HL-60 (cell line): Measurements from ENCODE around the gene CCDC142.

Experiments used
- POLR2AphosphoS5 ChIP-seq: IDR thresholded peaks from 2 replicates; pipeline ENCODE4 v1.6.1; 2012; ENCODE audit warnings: low read depth
- SPI1 ChIP-seq: IDR thresholded peaks from 2 replicates; pipeline ENCODE4 v1.6.1; 2012; ENCODE audit warnings: low read depth, mild to moderate bottlenecking, borderline replicate concordance
- TF ChIP-seq, protein P1 (sequence below): IDR thresholded peaks from one replicate; pipeline ENCODE4 v1.5.1; 2011; ENCODE audit warnings: low read length, control low read depth, inconsistent platforms; ENCODE audit not compliant: insufficient read depth
- TF ChIP-seq, protein P2 (sequence below): IDR thresholded peaks from 2 replicates; pipeline ENCODE4 v1.6.1; 2012; ENCODE audit warnings: low read depth; ENCODE audit not compliant: insufficient replicate concordance

DNA sequence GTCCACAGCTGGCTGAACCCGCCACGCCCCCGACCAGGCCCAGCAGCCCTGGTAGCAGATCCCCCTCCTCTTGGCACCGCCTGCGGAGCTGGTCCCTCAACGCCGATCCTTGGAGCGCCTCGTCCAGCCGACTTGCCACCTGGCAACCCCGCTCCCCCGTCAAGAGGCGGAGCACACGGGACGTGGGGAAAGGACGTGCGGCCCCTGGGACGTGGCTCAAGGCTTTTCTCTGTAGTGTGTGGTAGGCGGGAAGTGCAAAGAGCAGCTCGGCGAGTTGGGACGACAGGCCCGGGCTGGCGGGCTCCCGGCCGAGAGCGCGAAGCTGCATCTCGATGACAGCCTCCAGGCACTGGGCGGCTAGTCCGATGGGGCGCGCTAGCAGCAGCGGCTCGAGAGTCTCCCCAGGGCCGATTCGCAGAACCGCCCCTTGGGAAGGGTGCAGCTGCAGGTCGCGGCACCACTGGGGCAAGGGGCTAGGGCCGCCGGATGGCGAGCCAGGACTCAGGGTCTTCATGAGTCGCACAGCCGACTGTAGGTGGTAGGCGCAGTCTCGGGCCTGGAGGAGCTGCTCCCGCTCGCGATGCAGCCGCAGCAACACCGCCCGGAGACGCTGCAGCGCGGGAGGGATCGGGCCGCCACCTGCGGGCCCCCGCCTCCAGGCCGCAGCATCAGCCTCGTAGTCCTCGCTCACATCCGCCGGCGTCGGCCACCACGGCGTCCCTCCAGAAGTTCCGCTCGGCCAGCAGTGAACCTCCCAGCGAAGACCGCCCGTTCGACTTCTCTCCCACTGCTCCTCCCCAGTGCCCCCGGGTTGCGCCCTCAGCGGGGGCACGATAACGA lies 617 bp downstream of the CCDC142 start:
- TF ChIP-seq, protein P1, sequence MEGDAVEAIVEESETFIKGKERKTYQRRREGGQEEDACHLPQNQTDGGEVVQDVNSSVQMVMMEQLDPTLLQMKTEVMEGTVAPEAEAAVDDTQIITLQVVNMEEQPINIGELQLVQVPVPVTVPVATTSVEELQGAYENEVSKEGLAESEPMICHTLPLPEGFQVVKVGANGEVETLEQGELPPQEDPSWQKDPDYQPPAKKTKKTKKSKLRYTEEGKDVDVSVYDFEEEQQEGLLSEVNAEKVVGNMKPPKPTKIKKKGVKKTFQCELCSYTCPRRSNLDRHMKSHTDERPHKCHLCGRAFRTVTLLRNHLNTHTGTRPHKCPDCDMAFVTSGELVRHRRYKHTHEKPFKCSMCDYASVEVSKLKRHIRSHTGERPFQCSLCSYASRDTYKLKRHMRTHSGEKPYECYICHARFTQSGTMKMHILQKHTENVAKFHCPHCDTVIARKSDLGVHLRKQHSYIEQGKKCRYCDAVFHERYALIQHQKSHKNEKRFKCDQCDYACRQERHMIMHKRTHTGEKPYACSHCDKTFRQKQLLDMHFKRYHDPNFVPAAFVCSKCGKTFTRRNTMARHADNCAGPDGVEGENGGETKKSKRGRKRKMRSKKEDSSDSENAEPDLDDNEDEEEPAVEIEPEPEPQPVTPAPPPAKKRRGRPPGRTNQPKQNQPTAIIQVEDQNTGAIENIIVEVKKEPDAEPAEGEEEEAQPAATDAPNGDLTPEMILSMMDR, result no peak
- no peak for TF ChIP-seq POLR2AphosphoS5
- TF ChIP-seq, protein P2, sequence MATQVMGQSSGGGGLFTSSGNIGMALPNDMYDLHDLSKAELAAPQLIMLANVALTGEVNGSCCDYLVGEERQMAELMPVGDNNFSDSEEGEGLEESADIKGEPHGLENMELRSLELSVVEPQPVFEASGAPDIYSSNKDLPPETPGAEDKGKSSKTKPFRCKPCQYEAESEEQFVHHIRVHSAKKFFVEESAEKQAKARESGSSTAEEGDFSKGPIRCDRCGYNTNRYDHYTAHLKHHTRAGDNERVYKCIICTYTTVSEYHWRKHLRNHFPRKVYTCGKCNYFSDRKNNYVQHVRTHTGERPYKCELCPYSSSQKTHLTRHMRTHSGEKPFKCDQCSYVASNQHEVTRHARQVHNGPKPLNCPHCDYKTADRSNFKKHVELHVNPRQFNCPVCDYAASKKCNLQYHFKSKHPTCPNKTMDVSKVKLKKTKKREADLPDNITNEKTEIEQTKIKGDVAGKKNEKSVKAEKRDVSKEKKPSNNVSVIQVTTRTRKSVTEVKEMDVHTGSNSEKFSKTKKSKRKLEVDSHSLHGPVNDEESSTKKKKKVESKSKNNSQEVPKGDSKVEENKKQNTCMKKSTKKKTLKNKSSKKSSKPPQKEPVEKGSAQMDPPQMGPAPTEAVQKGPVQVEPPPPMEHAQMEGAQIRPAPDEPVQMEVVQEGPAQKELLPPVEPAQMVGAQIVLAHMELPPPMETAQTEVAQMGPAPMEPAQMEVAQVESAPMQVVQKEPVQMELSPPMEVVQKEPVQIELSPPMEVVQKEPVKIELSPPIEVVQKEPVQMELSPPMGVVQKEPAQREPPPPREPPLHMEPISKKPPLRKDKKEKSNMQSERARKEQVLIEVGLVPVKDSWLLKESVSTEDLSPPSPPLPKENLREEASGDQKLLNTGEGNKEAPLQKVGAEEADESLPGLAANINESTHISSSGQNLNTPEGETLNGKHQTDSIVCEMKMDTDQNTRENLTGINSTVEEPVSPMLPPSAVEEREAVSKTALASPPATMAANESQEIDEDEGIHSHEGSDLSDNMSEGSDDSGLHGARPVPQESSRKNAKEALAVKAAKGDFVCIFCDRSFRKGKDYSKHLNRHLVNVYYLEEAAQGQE, result no peak
- TF ChIP-seq SPI1, result 0 out of 2 replicates have a peak, but pooled peaks have one; percentile 9
